Activated naive CD4-positive, alpha-beta T cell treated with anti-CD3 and anti-CD28 coated beads for 36 hours (primary cell): Measurements from ENCODE around the gene SNX25. TPM values are rescaled to one million over a fixed set of nuclear protein-coding genes. Genes with fewer than 3 reads are reported as not detected.

Source experiments
- CTCF ChIA-PET: fragments of 350-600 bp; sonication (Branson Sonifier 250); formaldehyde crosslinking; loops from one replicate; lab custom pipeline; 2021; ENCODE audit warnings: antibody characterized with exemption; lab: Charles Lee
- DNase-seq: peaks from one replicate; pipeline ENCODE4 v3.0.0-alpha.2; 2020
- H3K27ac Mint-ChIP-seq: one replicate; pipeline ENCODE4 v1.8.0; 2021; ENCODE audit warnings: mild to moderate bottlenecking, mixed read lengths
- H3K27me3 Mint-ChIP-seq: one replicate; pipeline ENCODE4 v1.8.0; 2021; ENCODE audit warnings: low read depth, mixed read lengths
- H3K36me3 Mint-ChIP-seq: one replicate; pipeline ENCODE4 v1.8.0; 2021; ENCODE audit warnings: low read depth, mixed read lengths
- H3K4me1 Mint-ChIP-seq: one replicate; pipeline ENCODE4 v1.8.0; 2021; ENCODE audit warnings: low read depth, mixed read lengths
- H3K4me3 Mint-ChIP-seq: one replicate; pipeline ENCODE4 v1.8.0; 2021; ENCODE audit warnings: mild to moderate bottlenecking, moderate library complexity, mixed read lengths
- H3K9me3 Mint-ChIP-seq: one replicate; pipeline ENCODE4 v1.8.0; 2021; ENCODE audit warnings: mixed read lengths
- intact Hi-C: fragments of 100-400 bp; cut with micrococcal nuclease; formaldehyde crosslinking; loops from one replicate; pipeline ENCODE4 v1.15.1; 2023
- total RNA-seq, 2 experiments: library from RNA; stranded (reverse); gene quantifications; one replicate each; pipeline ENCODE4 v1.2.3, GENCODE V29; 2021

The SNX25 gene
- total RNA-seq, 2 experiments from 2014 or later, result 11.0 to 14.6 TPM

DNA sequence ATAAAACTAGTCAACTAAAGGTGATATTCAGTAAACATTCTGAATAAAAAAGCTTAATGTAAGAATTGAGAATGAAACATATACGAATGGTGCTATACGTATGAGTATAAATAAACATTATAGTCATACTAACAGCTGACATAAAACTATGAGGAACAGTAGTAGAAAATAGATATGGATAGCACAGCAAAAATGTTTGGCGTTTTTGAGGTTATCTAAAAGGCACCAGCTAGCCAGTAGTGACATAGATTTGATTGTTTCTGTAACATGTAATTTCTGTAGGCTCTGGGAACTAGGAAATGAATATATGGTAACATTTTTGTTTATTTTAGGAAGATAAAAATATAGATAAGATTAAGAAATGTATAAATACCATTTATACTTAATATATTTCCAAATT lies 69.3 kb downstream of the SNX25 start:
- Mint-ChIP-seq H3K4me1 (peaks cover 12% of the 10 kb centered on the region), H3K9me3 (no peaks in the 10 kb centered on the region), H3K4me3 (no peak overlapping the region), H3K27ac (no peak overlapping the region), H3K36me3 (peaks cover 2% of the 10 kb centered on the region), H3K27me3 (no peaks in the 10 kb centered on the region)
- intact Hi-C loops, result no loop called here
- CTCF ChIA-PET, result interaction anchor here (0.6 to 0.7 kb wide), 2 partner anchors 36 to 239 kb away, joined by 3 to 4 read pairs; no protein-coding TSS in a partner anchor
- no peak for DNase-seq

DNA sequence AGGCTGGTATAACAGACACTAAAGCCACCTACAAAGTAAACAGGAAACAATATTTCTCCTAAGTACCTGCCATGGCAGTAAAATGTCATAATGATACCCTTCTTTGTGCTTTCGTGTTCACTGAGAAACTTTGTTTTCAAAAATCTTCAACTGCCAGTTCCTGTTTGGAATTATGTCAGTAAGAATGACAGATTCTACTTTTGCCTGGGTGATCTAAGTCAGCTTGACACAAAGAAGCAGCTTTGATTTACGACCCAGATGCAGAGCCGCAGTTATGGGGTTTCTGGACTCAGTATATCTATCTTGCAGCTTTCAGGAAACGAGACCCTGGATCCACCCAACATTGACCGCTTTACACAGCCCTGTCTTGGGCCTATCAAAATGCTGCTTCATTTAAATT lies 71.2 kb downstream of the SNX25 start:
- Mint-ChIP-seq H3K36me3 (peaks cover 5% of the 10 kb centered on the region), H3K27me3 (no peaks in the 10 kb centered on the region), H3K9me3 (no peaks in the 10 kb centered on the region), H3K4me1 (peaks cover 4% of the 10 kb centered on the region), H3K4me3 (no peak overlapping the region), H3K27ac (no peak overlapping the region)
- DNase-seq, result no peak
- CTCF ChIA-PET, result no interaction called here
- intact Hi-C loops, result no loop called here

DNA sequence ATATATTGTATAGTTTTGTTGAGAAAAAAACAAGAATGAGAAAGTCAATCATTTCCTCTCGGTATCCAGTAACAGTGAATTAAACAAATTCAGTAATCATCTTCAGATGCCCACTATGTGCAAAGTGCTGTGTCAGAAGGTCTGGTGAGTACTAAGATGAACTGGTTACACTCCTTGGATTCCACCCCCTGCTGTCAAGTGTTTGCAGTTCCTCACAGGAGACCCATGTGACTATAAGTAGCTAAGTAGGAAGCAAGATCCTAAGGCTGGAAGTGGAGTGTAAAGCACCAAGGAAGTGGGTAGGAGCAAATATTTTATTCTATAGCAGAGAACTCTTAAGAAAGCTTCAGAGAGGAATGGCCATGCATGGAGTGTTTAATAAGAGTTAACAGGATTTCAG lies 73.6 kb downstream of the SNX25 start:
- Mint-ChIP-seq H3K9me3 (no peaks in the 10 kb centered on the region), H3K36me3 (peaks cover 2% of the 10 kb centered on the region), H3K4me1 (no peaks in the 10 kb centered on the region), H3K4me3 (no peak overlapping the region), H3K27ac (no peak overlapping the region), H3K27me3 (no peaks in the 10 kb centered on the region)
- intact Hi-C loops, result no loop called here
- no peak for DNase-seq
- CTCF ChIA-PET, result no interaction called here

DNA sequence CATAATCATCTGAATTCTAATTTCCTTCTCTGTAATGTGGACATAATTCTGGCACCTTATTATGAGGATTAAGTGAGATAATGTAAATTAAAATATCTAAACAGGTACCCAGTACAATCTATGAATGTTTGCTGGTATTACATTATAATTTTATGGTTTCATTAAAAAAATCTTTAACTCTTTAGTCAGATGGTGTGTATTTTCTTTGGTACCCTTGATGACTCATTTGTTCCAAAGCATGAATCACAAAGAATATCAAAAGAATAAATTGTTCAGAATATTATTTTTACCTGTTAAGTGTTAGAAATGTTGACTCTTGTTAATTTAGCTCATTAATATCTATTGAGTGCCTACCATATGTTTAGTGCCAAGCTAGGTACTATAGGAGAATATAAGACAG lies 74.3 kb downstream of the SNX25 start:
- CTCF ChIA-PET, result interaction anchor here (1.0 kb wide), 1 partner anchor 15 kb away, joined by 3 read pairs; no protein-coding TSS in a partner anchor
- H3K27me3 Mint-ChIP-seq, result no peaks in the 10 kb centered on the region

DNA sequence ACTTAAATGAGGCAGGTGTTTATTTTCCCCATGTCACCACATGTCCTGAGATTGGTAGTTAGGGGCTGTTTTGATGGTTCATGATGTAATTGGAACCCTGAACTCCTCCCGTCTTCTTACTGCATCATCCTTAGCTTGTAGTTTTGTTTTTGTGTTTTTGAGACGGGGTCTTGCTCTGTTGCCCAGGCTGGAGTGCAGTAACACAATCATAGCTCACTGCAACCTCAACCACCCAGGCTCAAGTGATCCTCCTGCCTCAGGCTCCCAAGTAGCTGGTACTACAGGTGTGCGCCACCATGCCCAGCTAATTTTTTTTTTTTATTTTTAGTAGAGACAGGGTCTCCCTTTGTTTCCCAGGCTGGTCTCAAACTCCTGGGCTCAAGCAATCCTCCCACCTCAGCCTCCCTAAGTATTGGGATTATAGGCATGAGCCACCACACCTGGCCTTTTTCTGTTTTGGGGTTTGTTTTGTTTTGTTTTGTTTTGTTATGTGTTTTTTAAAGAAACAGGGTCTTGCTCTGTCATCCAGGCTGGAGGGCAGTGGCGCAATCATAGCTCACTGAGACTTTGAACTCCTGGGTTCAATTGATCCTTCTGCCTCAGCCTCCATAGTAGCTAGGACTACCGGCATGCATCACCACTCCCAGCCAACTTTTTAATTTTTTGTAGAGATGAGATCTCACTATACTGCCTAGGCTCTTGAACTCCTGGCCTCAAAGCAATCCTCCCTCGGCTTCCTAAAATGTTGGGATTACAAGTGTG lies 76.4 kb downstream of the SNX25 start:
- Mint-ChIP-seq H3K27ac (no peak overlapping the region), H3K36me3 (peaks cover 7% of the 10 kb centered on the region), H3K4me3 (no peak overlapping the region), H3K27me3 (no peaks in the 10 kb centered on the region), H3K9me3 (no peaks in the 10 kb centered on the region), H3K4me1 (no peaks in the 10 kb centered on the region)
- no peak for DNase-seq
- intact Hi-C loops, result no loop called here
- CTCF ChIA-PET, result interaction anchor here (1.2 to 1.6 kb wide), 3 partner anchors 14 to 102 kb away, joined by 3 to 4 read pairs (median 3); no protein-coding TSS in a partner anchor

More for the DNA sequence above, 74.3 kb downstream of the SNX25 start:
- intact Hi-C loops, result no loop called here
- H3K4me1 Mint-ChIP-seq, result no peaks in the 10 kb centered on the region
- no peak for DNase-seq
- H3K4me3 Mint-ChIP-seq, result no peak overlapping the region
- H3K9me3 Mint-ChIP-seq, result no peaks in the 10 kb centered on the region
- no peak overlapping the region for H3K27ac Mint-ChIP-seq
- H3K36me3 Mint-ChIP-seq, result peaks cover 2% of the 10 kb centered on the region

DNA sequence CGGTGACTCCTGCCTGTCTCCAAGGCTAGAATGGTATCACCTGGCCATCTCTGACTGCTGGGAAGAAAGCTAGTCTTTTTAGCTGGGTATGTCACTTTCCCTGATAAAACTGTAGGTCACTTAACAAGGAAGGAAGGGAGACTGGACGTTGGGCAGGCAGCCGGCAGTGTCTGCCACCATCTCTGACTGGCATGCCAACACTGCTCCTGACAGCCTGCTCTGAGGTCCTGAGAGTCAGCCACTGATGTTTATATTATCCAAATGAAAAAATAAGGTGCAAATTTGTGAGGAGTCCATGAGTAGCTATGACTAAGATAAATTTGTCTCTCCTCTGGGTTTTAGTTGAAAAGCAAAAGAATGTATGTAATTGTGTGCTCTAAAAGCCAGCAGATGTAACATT lies 77.2 kb downstream of the SNX25 start:
- H3K27ac Mint-ChIP-seq, result no peak overlapping the region
- H3K4me1 Mint-ChIP-seq, result no peaks in the 10 kb centered on the region
- H3K27me3 Mint-ChIP-seq, result no peaks in the 10 kb centered on the region
- H3K36me3 Mint-ChIP-seq, result peaks cover 7% of the 10 kb centered on the region
- intact Hi-C loops, result no loop called here
- H3K4me3 Mint-ChIP-seq, result no peak overlapping the region
- CTCF ChIA-PET, result interaction anchor here (0.6 to 1.6 kb wide), 3 partner anchors 14 to 160 kb away, joined by 3 to 4 read pairs (median 3); no protein-coding TSS in a partner anchor
- H3K9me3 Mint-ChIP-seq, result no peaks in the 10 kb centered on the region
- no peak for DNase-seq

DNA sequence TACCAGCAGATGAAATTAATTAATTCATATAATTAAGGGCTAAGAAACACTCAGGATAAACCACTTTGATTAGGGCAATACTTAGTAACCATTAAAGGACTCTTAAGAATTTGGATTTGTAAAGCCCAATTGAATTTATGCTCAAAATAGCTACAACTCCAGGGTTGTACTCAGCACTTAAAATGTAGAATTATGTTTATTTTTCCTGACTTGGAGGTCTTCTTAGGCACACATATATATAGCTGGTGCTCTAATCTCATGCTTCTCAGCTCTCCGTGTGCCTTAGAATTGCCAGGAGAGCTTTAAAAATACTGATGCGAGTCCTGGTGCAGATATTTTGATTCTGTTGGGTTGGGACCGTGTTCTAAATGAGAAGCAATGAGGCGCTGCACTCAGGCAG lies 77.6 kb downstream of the SNX25 start:
- H3K4me1 Mint-ChIP-seq, result no peaks in the 10 kb centered on the region

DNA sequence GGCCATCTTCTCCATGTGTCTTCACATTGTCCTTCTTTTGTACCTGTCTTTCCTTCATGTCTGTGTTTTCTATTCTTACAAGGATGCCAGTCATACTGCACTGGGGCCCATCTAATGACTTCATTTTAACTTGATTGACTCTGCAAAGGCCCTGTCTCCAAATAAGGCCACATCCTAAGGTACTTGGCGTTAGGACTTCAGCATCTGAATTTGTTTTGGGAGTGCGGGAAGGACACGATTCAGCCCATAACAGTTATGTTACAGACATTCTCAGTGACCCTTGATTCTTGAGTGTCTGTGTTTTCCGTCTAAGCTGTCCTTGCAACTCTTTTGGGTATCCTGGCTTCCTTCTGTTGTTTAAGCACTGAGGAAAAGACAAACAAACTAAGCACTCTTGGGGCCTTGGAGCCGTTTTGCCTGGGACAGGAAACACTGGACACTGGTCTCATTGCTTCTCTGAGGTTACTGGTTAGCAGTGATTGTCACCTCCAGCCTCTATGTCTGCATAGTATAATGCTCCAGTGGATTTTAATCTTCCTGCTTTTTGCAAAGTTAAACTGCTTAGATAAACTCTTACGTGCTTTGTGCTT lies 80.7 kb downstream of the SNX25 start:
- H3K36me3 Mint-ChIP-seq, result peaks cover 19% of the 10 kb centered on the region
- peaks cover 2% of the 10 kb centered on the region for H3K9me3 Mint-ChIP-seq
- H3K27ac Mint-ChIP-seq, result no peak overlapping the region
- no peak for DNase-seq
- no peak overlapping the region for H3K4me3 Mint-ChIP-seq
- CTCF ChIA-PET, result no interaction called here
- intact Hi-C loops, result no loop called here
- no peaks in the 10 kb centered on the region for H3K27me3 Mint-ChIP-seq
- H3K4me1 Mint-ChIP-seq, result no peaks in the 10 kb centered on the region

More for the DNA sequence above, 77.6 kb downstream of the SNX25 start:
- H3K36me3 Mint-ChIP-seq, result peaks cover 9% of the 10 kb centered on the region
- no peaks in the 10 kb centered on the region for H3K27me3 Mint-ChIP-seq
- DNase-seq, result no peak
- intact Hi-C loops, result no loop called here
- H3K9me3 Mint-ChIP-seq, result peaks cover under 1% of the 10 kb centered on the region
- H3K27ac Mint-ChIP-seq, result no peak overlapping the region
- CTCF ChIA-PET, result interaction anchor here (0.6 kb wide), 1 partner anchor 161 kb away, joined by 4 read pairs; no protein-coding TSS in a partner anchor
- no peak overlapping the region for H3K4me3 Mint-ChIP-seq

DNA sequence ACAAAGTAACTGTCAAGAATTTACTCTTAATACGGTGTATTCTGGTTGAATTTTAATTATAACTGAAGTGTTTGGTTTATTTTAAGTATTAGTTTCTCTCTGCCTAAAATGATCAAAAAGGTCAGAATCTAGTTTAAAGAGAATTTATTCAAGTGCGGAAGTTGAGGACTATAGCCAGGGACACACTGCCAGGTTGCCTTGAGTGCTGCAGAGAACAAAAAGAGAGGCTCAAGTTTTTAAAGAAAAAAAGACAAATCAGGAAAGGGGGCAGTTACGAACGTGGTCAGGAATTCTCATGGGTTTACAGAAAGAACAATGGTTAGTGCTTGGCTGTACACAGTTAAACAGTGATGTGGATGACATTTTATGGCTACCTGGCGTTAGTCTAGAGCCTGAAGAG lies 81.3 kb downstream of the SNX25 start:
- CTCF ChIA-PET, result no interaction called here

DNA sequence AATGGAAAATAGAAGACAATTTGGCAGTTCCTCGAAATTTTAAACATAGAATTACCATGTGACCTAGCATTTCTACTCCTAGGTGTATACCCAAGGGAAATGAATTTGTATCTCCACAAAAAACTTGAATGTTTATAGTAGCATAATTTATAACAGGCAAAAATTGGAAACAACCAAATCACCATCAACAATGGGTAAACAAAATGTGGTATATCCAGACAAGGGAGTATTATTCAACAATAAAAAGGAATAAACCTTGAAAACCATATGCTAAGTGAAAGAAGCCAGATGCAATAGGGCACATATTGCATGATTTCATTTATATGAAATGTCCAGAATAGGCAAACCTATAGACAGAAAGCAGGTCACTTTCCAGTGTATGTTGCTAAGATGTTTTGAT lies 83.8 kb downstream of the SNX25 start:
- peaks cover 19% of the 10 kb centered on the region for H3K36me3 Mint-ChIP-seq
- H3K4me3 Mint-ChIP-seq, result no peak overlapping the region

More for the DNA sequence above, 81.3 kb downstream of the SNX25 start:
- Mint-ChIP-seq H3K4me1 (no peaks in the 10 kb centered on the region), H3K9me3 (peaks cover 2% of the 10 kb centered on the region), H3K4me3 (no peak overlapping the region), H3K27ac (no peak overlapping the region), H3K27me3 (no peaks in the 10 kb centered on the region), H3K36me3 (peaks cover 19% of the 10 kb centered on the region)
- intact Hi-C loops, result no loop called here
- DNase-seq, result no peak

DNA sequence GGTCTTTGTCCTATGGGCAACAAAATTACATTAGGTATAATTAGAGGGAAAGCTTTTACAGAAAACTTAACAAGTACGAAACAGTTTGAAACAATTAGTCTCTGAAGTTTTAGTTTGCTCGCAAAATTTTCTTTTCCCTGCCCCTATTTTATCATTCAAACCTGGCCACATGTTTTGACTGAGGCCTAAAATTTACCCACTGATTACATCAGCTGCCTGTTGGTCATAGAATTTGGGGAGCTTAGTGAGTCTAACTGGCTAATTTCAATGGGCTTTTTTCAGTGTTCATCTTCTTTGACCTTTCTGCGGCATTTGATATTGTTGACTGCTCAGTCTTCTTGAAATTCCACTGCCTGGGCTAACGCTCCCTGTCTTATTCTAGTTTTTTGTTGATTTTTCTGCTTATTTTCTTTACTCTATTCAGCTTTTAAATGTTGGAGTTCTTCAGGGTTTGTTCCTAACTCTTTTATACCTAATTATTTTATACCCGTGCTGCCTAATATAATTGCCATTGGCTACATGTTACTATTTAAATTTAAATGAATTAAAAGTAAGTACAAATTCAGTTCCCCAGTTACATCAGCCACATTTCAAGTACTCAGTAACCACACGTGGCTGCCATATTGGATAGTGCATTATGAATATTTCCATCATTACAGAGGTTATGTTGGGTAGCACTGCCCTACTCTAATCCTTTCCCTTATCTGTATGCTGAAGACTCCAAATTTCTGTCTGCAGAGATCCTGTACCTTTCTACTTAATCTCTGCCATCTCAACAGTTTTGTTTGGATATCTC lies 87.5 kb downstream of the SNX25 start:
- Mint-ChIP-seq H3K36me3 (peaks cover 18% of the 10 kb centered on the region), H3K27me3 (no peaks in the 10 kb centered on the region), H3K4me1 (no peaks in the 10 kb centered on the region), H3K9me3 (peaks cover 2% of the 10 kb centered on the region), H3K4me3 (no peak overlapping the region), H3K27ac (no peak overlapping the region)
- intact Hi-C loops, result no loop called here
- CTCF ChIA-PET, result no interaction called here
- no peak for DNase-seq

More for the DNA sequence above, 83.8 kb downstream of the SNX25 start:
- DNase-seq, result no peak
- Mint-ChIP-seq H3K4me1 (no peaks in the 10 kb centered on the region), H3K27ac (no peak overlapping the region), H3K9me3 (peaks cover 2% of the 10 kb centered on the region), H3K27me3 (no peaks in the 10 kb centered on the region)
- intact Hi-C loops, result no loop called here
- CTCF ChIA-PET, result no interaction called here

DNA sequence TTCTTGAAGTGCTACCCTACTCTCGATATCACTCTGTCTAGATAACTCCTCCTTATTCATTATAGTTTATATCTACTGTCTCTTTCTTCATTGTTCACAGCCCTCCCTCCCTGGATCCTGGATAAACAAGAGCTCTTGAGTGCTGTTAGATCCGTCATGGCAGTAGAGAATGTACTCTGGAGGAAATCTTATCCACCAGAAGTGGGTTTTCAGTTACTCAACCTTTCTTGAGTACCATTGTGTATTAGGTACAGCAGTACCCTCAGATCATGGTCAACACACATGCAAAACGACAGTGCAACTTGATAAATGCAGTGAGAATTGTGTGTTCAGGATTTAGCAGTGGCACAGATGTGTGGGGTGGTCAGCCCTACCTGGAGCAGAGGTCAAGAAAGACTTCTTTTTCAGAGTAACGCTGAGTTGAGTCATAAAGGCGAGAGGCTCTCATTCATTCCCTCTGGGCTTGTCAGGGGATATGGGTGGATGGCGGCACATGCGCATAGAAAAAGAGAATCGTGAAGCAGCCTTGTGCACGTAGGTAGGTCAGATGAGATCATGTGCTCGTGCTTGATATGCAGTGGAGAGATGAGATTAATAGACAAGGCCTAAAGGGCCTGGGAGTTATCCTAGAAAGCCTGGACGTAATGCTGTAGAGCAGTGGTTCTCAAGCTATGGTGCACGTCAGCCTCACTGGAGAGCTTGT lies 89.5 kb downstream of the SNX25 start:
- no peak overlapping the region for H3K4me3 Mint-ChIP-seq
- H3K27ac Mint-ChIP-seq, result no peak overlapping the region
- H3K4me1 Mint-ChIP-seq, result no peaks in the 10 kb centered on the region
- CTCF ChIA-PET, result interaction anchor here (0.6 to 1.5 kb wide), 3 partner anchors 10 to 669 kb away, joined by 3 to 5 read pairs (median 3); no protein-coding TSS in a partner anchor
- no peaks in the 10 kb centered on the region for H3K9me3 Mint-ChIP-seq
- no peaks in the 10 kb centered on the region for H3K27me3 Mint-ChIP-seq
- DNase-seq, result no peak
- H3K36me3 Mint-ChIP-seq, result peaks cover 5% of the 10 kb centered on the region
- intact Hi-C loops, result no loop called here
